HG03520 (cell line): ENCODE results near the gene TMEM135.

Source experiments
- ATAC-seq: cut with Tn5 transposase; IDR thresholded peaks from one replicate; pipeline ENCODE4 v1.9.1; 2021; ENCODE audit warnings: mild to moderate bottlenecking, moderate library complexity; ENCODE audit not compliant: unreplicated experiment

Gene TMEM135

DNA sequence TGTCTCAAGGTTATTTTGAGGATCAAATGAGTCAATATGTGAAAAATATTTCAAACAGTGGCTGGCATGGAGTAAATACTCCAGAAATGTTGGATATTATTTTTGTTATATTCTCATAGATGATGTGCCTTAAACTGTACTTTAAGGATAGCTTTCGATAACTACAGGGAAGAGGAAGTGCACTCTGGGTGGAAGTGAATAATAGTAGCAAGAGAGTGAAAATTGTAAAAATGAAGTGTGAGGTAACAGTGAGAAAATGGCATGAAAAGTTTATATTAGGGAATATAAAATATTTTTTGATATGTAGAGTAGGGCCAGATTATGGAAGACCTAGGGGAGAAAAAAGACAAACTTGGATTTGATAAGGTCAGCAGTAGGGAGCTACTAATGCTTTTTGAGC, 258.9 kb downstream of the TMEM135 start:
- ATAC-seq = no peak

DNA sequence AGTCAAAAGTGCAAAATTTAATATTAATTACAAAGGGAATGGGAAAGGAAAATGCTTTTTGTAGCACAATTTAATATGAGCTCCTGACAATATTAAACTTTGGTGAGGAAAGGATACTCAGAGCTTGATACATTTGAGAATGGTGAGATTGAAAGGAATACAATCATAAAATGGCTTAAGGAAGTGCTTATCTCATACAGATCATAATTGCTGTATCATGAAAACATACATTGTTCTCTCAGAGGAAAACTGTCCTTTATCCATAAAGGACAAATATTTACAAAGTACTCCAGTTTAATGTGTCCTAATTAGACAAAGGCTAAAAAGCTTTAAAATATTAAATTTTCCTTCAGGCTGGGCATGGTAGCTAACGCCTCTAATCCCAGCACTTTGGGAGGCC, 260.4 kb downstream of the TMEM135 start:
- no peak for ATAC-seq

DNA sequence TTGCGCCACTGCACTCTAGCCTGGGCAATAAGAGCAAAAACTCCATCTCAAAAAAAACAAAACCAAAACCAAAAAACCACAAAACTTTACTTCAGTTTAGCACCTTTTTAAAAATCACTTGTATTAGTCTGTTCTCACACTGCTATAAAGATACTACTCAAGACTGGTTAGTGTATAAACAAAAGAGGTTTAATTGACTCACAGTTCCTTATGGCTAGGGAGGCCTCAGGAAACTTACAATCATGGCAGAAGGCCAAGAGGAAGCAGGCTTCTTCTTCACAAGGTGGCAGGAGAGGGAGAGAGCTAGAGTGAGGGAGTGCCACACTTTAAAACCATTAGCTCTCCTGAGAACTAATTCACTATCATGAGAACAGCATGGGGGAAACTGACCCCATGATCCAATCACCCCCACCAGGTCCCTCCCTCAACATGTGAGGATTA, 261.3 kb downstream of the TMEM135 start:
- ATAC-seq = no peak

DNA sequence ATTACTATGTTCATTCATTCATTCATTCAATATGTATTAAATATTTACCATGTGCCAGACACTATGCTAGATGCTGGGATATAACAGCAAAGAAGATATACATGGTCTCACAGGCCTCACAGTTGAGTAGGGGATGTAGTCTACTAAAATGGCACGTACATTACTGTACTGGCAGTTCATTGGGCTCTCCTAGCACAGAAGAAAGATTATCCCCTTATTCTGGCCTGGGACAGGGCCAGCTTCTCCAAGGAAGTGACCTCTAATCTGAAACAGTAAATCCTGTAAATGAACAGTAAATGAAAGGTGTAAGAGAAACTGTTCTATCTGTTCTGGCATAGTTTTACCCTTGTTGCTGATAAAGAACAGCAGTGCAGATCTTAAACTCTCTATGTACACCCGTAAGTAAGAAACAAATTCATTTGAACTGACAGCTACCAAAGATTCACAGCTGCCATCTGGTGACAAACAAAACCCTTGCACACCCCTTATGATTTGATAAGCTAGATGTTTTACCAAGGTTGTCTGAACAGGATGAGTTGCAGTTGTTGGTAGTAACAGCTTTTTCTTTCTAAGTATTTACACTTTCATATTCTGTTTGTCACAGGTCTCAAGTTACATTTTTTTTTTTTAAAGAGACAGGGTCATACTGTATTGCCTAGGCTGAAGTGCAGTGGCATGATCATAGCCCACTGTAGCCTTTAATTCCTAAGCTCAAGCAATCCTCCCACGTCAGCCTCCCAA, 263.1 kb downstream of the TMEM135 start:
- ATAC-seq = peak; percentile 75

DNA sequence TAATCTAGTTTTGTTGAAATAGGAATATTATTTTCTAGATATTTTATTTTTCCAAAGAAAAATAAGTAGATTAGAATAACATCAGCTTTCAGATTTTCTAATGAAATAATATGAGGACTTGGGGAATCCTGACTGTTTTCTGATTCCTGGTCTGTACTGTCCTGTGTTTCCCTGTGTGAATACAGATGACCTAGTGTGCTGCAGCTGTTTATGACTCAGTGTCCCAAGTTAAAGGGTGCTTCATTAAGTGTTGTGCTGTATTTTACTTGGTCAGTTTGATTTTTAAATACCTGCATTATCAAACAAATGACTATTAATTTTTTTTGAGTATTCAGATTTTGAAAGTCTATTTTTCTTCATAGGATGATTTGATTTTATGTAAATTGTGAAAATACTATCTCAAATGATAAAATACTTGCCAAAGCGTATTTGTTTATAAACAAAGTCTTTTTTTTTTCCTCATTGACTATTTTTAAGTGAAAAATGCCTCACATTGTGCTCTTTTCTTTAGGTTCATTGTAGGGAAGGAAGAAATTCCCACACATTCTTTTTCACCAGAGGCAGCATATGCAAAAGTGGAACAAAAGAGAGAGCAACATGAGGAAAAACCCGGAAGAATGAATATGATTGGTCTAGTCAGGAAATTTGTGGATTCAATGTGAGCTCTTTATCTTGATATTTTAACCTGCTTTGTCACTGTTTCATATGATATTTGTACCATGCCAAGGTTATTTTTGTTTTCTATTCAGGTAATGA, 264.2 kb downstream of the TMEM135 start:
- no peak for ATAC-seq

DNA sequence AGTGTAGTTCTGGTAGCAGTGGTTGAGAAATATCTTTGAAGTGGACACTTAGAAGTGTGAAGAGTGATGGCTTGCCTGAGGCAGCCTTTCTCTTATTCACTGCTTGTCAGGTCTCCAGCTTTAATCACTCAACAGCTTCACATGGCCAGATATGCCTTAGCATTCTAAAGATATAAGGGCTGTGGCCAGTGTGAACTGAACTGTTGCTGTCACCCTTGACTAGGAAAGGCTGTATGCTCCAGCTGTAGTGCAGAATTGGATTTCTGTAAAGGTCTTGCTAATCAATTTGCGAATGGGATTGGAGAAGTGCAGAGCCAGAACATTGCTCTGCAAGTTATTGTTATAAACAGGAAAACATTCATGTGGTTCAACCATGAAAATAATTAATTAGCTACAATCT, 266.7 kb downstream of the TMEM135 start:
- ATAC-seq = no peak

DNA sequence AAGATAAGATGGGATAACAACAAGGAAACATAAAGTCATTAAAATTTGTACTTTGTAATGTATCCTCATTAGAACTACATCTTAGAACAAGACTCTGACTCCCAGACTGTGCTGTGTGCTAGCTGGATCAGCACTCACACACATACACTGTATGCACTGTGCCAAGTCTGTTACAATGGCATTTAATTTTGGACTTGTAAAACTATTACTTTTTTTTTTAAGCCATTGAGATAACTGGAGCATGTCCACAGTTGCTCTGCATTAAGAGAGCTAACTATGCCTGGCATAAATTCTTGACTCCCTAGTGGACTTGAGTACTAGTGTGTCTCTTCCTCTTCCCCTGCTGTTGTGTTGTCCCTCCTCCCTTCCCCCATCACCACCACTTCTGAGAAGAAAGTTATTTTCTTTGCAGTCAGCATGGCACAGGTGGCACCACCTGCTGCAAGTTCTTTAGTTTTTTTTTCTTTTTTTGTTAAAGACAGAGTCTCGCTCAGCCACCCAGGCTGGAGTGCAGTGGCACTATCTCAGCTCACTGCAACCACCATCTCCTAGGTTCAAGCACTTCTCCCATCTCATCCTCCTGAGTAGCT, 268.6 kb downstream of the TMEM135 start:
- ATAC-seq = no peak

DNA sequence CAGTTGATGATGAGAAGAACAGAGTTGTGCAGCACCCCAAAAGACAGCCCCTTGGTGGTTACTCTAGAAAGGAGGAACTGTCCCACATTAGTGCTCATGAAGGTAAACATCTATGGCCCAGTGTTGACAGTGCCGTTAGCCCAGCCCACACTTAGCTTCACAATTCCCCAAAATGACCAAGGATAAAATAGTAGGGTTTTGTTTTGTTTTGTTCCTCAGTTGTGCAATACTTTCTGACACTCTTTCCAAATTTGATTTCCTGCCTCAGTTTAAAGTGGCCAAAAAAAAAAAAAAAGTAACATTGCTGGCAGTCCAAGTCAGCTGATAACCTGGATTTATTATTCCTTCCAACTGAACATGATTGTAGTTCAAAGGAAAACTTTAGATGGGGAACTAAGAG, 269.4 kb downstream of the TMEM135 start:
- no peak for ATAC-seq

DNA sequence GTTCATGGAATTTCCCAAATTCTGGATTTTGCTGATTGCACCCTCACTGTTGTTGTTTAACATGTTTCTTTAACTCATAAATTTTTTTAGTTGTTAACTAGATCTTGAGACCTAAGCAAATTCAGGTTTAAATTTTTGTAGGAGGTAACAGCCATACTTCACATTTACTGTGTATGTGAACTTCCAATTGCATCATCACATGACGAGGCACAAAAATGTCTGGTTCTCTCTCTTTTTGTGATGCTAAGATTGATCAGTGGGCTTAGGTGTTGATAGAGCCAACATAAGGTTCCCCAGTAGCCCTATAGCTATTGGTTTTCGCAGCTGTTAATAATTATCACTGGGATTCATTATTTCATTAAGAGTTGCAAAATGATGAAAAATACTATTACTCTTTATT, 277.5 kb downstream of the TMEM135 start:
- ATAC-seq = no peak

DNA sequence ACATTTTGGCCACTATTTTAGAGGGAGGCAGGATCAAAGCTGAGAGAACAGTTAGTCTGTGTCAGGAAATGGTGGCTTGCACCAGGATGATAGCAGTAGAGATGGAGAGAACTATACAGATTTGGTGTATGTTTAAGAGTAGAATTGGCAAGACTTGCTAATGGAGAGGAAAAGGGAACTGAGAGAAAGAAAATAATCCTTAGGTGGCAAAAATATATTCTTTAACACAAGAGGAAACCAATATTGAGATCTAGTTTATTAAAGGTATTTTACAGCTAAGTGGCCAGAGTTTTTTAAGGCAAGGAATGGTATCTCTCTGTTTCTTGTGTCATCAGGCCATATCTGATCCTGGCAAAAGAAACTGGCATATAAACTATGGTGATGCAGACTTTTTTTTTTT, 278.8 kb downstream of the TMEM135 start:
- ATAC-seq = no peak

DNA sequence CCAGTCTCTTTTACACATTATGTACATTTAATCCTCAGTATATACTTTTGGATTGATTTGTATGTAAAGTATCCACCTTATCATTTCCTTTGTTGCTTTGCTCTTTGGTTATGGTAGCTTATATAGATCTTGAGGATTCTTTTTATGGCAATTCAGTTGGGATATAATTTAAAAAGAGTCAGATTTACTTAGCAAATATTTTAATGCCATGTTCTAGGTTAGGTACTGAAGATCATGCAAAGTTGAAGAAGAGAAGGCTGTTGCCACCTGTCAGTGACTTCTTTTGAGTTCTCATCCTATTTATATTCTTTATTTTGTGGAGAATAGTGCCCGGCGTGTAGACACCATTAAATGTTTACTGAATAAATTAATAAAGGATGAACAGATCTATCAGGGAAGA, 279.7 kb downstream of the TMEM135 start:
- ATAC-seq = no peak

DNA sequence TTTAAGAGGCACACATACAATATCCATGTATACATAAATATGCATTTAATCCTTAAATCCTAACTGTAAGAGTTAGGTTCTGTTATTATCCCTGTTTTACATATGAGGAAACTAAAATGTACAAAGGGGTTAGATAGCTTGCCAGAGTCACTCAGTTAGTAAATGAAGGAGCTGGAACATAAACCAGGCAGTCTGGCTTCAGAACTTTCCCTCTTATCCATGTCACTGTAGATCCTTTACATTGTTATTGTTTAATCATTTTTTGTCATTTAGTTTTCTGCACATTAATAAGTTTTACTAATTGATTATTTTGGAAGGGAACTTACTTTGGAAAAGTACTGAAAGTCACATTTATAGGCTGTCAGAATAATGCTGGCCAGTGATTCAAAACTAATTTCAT, 282.4 kb downstream of the TMEM135 start:
- no peak for ATAC-seq

DNA sequence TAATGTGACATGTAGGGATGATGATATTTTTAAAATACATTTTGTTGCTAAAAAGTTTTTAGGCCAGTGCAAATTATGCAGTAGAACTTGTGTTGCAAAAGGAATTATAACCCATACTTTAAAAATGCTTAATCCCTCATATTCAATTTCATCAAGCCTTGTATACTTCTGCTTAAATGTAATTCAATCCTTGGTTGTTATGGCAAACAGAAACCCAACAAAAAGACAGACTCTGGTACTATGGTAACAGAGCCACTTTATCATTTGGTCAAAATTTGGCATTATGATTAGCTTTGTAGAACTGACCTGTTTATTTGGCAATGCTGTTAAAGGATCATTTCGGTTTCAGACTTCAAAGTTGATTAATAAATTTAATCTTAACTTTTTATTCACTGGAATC, 284.8 kb downstream of the TMEM135 start:
- no peak for ATAC-seq

DNA sequence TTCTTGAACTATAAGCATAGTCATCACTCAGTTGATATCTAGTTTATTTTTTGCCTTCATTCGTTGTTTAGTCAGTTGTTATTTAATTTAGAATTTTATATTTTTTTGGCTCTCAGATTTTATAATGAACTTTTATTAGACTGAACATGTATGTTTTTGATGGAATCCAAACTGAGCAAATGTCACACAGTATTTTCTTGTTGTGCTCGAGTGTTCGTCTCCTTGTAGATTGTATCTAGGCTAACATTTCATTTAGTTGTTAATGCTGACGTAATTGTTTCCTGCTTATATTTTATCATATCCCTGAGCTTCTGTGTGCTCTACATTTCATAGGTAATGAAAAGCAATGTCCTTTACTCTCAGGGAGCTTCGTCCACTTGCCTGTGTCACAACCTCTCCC, 286.2 kb downstream of the TMEM135 start:
- no peak for ATAC-seq

DNA sequence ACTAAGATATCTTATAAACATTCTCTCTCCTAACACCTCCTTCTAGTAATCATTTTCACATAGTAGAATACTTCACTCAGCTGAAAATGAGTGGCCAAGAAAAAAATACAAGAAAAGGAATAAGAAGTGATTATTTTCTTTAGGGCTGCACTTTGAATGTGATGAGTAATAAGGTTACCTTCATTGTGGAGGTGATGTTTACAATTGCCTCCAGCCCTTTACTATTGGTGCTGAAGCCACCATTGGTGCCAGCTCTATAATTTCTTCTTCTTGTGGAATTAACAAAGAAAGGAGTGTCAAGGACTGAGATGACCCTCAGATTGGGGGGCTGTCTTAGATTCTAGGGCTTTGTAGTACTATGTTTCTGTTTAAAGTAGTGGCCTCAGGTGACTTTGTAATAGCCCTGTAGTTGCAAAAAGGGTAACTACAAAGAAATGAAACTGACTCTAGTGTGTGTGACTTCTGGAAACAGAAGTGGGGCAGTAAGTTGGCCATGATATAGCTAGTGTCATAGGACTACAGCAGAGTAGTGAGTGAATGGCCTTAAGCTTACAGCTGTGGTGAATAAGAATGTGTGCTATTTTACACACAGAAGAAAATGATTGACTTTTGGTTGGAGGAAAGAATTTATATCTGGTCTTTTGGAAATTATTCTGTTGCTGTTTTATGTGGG, 287.2 kb downstream of the TMEM135 start:
- no peak for ATAC-seq

DNA sequence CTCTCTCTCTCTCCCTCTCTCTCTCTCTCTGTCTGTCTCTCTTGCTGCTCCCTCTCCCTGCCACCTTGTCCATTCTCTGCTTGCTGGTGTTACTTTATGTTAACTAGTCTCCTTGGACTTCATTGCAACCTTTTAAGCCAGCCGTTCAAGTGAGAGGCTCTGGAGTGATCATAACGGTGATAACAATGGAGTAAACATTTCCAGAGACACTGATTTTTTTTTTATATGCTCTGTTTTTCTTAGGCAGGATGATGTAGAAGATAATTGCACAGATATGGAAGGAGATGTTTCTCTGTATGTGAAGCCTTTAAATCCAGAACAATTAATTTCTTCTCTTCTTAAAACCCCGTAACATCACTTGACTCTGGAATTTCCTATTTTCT, 287.7 kb downstream of the TMEM135 start:
- ATAC-seq = no peak

DNA sequence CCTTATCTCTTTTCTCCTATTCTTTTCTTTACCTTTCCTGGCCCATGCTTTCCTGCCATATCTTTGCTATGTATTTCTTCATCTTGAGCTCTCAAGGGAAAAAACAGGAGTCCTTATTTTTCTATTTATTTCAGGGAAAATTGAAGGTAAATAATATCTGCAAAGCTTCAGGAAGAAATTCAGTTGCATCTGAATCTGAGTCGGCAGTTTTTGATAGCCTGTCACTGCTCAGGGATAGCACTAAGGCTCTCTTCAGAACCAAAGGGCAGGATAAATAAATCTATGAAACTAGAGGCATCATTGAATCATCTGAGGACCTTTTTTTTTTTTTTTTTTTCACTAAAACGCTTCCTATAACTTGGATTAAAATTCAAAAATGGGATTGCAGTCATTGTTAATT, 288.9 kb downstream of the TMEM135 start:
- no peak for ATAC-seq

DNA sequence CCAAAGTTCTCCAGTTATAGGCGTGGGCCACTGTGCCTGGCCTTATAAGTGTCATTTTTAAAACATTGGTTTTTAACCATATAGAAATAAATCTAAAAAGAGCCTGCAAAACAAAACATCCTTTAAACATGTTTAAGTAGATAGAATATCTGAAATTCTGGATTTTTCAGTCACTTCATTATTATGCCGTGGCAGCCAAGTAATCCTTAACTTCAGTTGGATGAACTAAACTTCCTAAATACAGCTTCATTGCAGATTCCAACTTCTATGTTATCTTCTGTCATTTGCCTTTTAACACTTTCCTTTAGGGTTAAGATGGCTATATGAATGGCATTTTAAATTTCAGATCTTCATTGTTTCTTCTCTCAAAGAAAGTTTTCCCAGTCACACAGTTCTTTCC, 291.4 kb downstream of the TMEM135 start:
- no peak for ATAC-seq

DNA sequence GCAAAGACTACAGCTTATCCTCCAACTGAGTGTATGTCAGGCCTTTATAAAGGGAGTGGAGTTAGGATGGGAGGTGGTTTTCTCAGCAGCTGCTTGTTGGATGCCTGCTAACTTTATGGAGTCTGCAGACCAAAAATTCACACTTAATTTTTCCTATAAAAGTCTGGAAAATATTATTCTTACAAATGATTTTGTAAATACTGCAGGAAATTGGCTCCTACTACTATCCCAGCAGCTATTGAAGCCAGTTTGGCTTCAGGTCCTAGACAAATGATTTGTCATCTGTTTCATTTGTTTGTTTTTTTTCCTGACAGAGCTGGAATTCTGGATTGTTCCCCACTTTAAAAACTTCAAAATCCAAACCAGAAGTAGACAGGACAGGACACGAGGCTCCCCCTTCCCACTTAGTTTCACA, 292.5 kb downstream of the TMEM135 start:
- no peak for ATAC-seq

DNA sequence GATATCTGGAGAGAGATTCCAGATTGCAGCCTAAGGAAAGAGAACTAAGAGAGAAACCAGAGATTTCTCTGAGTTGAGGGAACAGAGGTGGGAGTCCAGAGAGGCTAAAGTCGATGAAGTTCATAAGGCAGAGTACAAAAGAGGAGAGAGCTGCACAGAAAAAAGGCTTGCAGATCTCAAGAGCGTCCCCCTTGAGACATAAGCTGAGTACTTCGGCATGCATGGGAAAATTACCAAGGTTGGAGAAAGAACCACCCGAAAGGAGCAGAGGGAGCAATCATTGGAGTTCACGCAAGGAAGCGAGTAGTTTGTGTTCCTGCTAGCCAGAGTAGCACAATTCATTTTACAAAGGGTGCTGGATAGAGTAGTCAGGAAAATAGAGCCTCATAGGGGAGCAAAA, 293.5 kb downstream of the TMEM135 start:
- no peak for ATAC-seq

DNA sequence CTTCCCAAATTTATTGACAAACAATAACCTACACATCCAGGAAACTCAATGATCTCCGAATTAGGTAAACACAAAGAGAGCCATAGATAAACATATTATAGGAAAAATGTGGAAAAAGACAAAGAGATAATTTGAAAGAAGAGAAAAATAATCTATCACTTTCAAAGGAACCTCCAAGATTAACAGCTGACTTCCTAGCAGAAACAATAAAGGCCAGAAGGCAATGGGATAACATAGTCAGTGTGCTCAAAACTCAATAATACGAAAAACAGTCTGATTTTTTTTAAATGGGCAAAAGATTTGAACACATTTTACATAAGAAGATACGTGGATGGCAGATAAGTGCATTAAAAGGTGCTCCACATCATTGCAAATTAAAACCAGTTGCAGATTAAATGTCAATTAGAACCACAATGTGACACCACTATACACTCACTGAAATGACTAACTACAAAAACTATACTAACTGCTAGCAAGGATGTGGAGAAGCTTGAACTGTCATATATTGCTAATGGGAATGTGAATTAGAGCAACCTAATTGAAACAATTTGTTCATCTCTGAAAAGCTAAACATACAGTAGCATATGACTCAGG, 300.4 kb downstream of the TMEM135 start:
- ATAC-seq = no peak
